ENCODE results near the gene SAE1. TPM values are rescaled to one million over a fixed set of nuclear protein-coding genes. Genes with fewer than 3 reads are reported as not detected.
A peak's percentile ranks its signal among the peaks of the same experiment; 100 is the strongest.

SAE1 gene
- total RNA-seq, 4 donors from 2014 or later, result 27.3 to 85.4 (median 51.8) TPM

- Histone ChIP-seq H3K36me3 (peaks cover 0 to 18% (median 7%) of the 10 kb centered on the region in 4 donors), H3K27me3 (no peaks in the 10 kb centered on the region), H3K27ac (peak overlapping the region; percentile 54 to 70 (median 64)), H3K9me3 (no peaks in the 10 kb centered on the region), H3K4me3 (no peak overlapping the region), H3K4me1 (peaks cover 0 to 23% (median 6%) of the 10 kb centered on the region in 4 donors)
- intact Hi-C loops (cut with DNase I; ENCODE audit: low total_unique reads) (no loop called here), in situ Hi-C loops (cut with MboI; ENCODE audit: low pct_ligation_motif_present in 1 of 4, low pct_unique_long_range_greater_than_20kb in 1 of 4, low sequenced_read_pairs in 3 of 4) (loop anchor here in 1 of 4 donors (10.0 kb wide), 2 partner anchors 51 to 101 kb away; no protein-coding TSS in a partner anchor)
- TF ChIP-seq, protein P1, sequence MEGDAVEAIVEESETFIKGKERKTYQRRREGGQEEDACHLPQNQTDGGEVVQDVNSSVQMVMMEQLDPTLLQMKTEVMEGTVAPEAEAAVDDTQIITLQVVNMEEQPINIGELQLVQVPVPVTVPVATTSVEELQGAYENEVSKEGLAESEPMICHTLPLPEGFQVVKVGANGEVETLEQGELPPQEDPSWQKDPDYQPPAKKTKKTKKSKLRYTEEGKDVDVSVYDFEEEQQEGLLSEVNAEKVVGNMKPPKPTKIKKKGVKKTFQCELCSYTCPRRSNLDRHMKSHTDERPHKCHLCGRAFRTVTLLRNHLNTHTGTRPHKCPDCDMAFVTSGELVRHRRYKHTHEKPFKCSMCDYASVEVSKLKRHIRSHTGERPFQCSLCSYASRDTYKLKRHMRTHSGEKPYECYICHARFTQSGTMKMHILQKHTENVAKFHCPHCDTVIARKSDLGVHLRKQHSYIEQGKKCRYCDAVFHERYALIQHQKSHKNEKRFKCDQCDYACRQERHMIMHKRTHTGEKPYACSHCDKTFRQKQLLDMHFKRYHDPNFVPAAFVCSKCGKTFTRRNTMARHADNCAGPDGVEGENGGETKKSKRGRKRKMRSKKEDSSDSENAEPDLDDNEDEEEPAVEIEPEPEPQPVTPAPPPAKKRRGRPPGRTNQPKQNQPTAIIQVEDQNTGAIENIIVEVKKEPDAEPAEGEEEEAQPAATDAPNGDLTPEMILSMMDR (IDR thresholded peaks at IDR 0.05), result no peak
- no peak for TF ChIP-seq POLR2A (IDR thresholded peaks at IDR 0.05)
- peak; percentile 27 to 59 (median 53) for TF ChIP-seq POLR2AphosphoS5 (IDR thresholded peaks at IDR 0.05)
- TF ChIP-seq EP300 (IDR thresholded peaks at IDR 0.05; ENCODE audit: low read depth), result no peak
- WGBS, 2 donors (ENCODE audit: low coverage in 1 of 2), result 72 to 100% methylated on average over 2 to 11 of the region's 11 CpGs
- peak; percentile 9 for DNase-seq
Observed at GRCh38 chr19:47143322-47144073, 12.9 kb downstream of the SAE1 start.

GRCh38 chr19:47144630-47145029, 14.0 kb downstream of the SAE1 start:
- no peak for DNase-seq
- no peaks in the 10 kb centered on the region for H3K9me3 ChIP-seq
- H3K36me3 ChIP-seq, result peaks cover 0 to 18% (median 7%) of the 10 kb centered on the region in 4 donors
- H3K27me3 ChIP-seq, result no peaks in the 10 kb centered on the region
- WGBS, 2 donors (ENCODE audit: low coverage in 1 of 2), result 86 to 90% methylated on average over 7 to 13 of the region's 13 CpGs
- TF ChIP-seq EP300 (IDR thresholded peaks at IDR 0.05; ENCODE audit: low read depth), result no peak
- TF ChIP-seq, protein P1 (IDR thresholded peaks at IDR 0.05), result no peak
- TF ChIP-seq POLR2A (IDR thresholded peaks at IDR 0.05), result no peak
- no peak for TF ChIP-seq POLR2AphosphoS5 (IDR thresholded peaks at IDR 0.05)
- H3K27ac ChIP-seq, result peak overlapping the region in 3 of 4 donors; percentile 60 to 70 (median 68)
- intact Hi-C loops (cut with DNase I; ENCODE audit: low total_unique reads) (loop anchor here (5.0 kb wide), 1 partner anchor 103 kb away; no protein-coding TSS in a partner anchor), in situ Hi-C loops (cut with MboI; ENCODE audit: low pct_ligation_motif_present in 1 of 4, low pct_unique_long_range_greater_than_20kb in 1 of 4, low sequenced_read_pairs in 3 of 4) (loop anchor here in 2 of 4 donors (5.0 to 10.0 kb wide), 3 partner anchors 50 to 103 kb away; no protein-coding TSS in a partner anchor)
- H3K4me1 ChIP-seq, result peaks cover 0 to 26% (median 6%) of the 10 kb centered on the region in 4 donors
- H3K4me3 ChIP-seq, result no peak overlapping the region

DNA sequence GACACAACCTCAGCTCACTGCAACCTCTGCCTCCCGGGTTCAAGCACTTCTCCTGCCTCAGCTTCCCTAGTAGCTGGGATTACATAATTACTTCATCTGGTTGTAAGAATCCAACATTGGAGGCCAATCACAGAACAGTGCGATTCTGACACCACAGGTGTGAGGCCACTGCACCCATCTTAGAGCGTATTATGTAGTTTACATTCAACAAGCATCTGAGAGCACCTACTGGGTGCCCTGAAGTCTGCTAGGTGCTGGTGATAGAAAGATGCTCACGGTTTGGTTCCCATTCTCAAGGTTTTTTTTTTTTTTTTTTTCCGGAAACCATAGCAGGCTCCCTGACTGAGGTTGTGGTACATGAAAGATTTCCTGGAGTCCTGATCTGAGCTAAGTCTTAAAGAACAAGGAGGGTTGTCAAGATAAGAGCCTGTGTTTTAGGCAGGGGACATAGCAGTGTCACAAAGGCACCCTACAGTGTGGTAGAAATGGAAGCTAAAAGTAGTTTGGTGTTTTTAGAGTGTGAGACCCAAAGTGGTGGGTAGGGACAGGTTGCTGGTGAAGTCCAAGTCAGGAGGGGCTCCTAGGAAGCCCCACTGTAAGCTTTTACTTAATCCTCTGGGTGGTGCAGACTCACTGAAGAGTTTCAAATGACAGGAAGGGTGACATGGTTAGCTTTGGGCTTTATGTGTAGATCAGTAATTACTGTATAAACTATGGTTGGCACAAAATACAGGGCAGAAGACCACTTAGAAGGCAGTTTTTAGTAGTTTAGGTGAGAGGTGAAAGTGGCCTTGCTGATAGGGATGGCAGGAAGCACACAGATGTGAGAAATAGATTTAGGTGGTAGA, 15.2 kb downstream of the SAE1 start:
- no peak for DNase-seq
- Histone ChIP-seq H3K4me3 (no peak overlapping the region), H3K9me3 (no peaks in the 10 kb centered on the region), H3K27me3 (no peaks in the 10 kb centered on the region), H3K27ac (peak overlapping the region; percentile 5 to 36 (median 14)), H3K36me3 (peaks cover 0 to 27% (median 11%) of the 10 kb centered on the region in 4 donors), H3K4me1 (peaks cover 0 to 34% (median 5%) of the 10 kb centered on the region in 4 donors)
- in situ Hi-C loops (cut with MboI; ENCODE audit: low pct_ligation_motif_present in 1 of 4, low pct_unique_long_range_greater_than_20kb in 1 of 4, low sequenced_read_pairs in 3 of 4) (loop anchor here in 2 of 4 donors (5.0 to 10.0 kb wide), 3 partner anchors 49 to 101 kb away; no protein-coding TSS in a partner anchor), intact Hi-C loops (cut with DNase I; ENCODE audit: low total_unique reads) (loop anchor here (5.0 kb wide), 1 partner anchor 101 kb away; no protein-coding TSS in a partner anchor)
- TF ChIP-seq POLR2AphosphoS5 (IDR thresholded peaks at IDR 0.05), result no peak
- TF ChIP-seq EP300 (IDR thresholded peaks at IDR 0.05; ENCODE audit: low read depth), result no peak
- TF ChIP-seq, protein P1 (IDR thresholded peaks at IDR 0.05), result no peak
- TF ChIP-seq POLR2A (IDR thresholded peaks at IDR 0.05), result no peak
- 68 to 88% methylated on average over 4 to 5 of the region's 5 CpGs for WGBS, 2 donors (ENCODE audit: low coverage in 1 of 2)
